ENCODE results near the gene BAG5.

Gene BAG5

DNA sequence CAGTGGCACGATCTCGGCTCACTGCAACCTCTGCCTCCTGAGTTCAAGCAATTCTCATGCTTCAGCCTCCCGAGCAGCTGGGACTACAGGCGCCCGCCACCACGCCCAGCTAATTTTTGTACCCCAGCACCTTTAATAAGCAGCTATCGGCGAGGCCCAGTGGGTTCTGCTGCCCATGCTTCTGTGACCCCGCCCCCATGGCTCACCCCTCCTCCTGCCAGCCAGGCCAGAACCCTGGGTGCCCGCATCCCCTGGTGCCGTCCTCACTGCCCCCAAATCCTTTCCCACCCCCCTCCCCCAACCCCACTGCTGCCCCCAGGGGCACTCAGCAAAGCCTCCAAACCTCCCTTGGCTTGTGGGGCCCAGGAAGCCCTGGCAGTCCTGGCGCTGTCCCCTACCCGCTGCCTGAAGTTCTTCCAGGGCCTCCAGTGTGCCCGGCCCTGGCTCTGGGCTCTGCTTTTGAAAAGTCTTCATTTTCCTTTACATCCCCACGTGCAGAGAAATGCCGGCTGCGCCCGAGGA is 14.5 kb downstream of the BAG5 start:
- in situ Hi-C loops (cut with MboI; ENCODE audit: low sequenced_read_pairs) = loop anchor here (5.0 to 25.0 kb wide), 2 partner anchors 46 to 461 kb away; partner anchors contain the start of genes EXOC3L4 and LBHD2

GRCh38 chr14:103547455-103547940 is 15.0 kb downstream of the BAG5 start:
- in situ Hi-C loops (cut with MboI; ENCODE audit: low sequenced_read_pairs) = loop anchor here (5.0 to 25.0 kb wide), 2 partner anchors 45 to 460 kb away; partner anchors contain the start of genes EXOC3L4 and LBHD2

GRCh38 chr14:103546652-103547454 is 15.6 kb downstream of the BAG5 start:
- in situ Hi-C loops (cut with MboI; ENCODE audit: low sequenced_read_pairs) = loop anchor here (5.0 to 25.0 kb wide), 2 partner anchors 45 to 460 kb away; partner anchors contain the start of genes EXOC3L4 and LBHD2

DNA sequence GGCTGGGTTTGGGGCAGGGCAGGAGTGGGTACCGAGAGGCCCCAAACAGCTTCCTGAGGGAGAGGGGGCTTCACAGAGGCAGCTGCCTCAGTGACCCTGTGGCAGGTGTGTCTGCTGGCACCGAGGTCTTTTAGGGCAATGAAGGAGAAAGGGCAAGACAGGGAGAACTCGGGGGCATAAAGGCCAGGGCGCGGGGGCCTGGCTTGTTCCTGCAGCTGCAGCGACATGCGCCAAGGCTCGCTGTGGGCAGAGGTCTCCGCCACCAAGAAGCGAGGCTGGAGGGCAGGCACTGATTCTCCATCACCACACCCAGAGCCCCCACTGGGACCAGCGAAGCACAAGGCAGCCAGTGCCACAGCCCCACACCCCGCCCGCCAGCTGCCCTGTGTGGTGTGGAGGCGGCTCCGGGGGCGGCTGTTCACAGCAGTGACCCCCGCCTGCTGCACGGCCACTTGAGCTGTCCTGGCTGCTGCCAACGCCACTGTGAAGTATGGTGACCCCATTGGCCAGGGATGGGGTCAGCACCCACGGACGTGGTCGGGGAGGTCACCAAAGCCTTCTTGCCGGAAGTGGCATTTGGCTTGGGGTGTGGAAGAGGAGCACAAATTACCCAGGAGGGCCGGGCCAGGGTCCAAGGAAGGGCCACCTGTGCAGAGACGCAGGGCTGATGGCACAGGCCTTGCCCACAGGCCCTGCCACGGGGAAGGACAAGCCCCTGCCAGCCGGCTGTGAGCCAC is 16.4 kb downstream of the BAG5 start:
- in situ Hi-C loops (cut with MboI; ENCODE audit: low sequenced_read_pairs) = loop anchor here (5.0 to 25.0 kb wide), 2 partner anchors 44 to 459 kb away; partner anchors contain the start of genes EXOC3L4 and LBHD2

DNA sequence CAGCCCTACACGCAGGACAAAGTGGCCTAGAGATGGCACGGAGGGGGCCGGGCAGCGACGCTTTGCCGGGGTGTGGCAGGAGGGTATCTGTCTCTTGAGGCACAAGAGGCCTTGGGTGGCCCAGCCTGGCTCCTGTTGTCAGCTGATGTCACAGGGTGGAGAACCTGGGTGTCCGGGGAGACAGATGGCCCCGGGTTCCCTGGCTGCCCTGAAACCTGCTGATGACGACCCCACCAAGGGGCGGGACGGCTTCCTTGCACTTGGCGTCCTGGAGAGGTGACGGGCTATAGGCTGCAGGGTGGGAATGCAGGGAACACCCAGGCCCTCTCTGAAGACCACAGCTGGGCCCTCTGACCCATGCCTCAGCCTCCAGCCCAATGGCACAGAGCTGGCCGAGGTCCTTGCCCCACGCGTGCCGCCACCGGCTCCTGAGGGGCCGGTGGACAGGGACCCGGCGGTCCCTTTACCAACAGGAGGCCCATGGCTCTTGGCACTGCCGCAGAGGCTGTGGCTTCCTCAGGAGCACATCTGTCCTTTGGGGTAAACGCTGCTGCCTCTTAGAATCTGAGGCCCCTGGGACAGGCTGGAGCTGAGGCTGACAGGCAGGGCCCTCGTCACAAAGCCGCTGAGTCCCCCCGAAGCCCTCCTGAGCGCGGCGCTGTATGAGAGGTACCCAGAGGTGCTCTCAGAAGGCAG is 17.1 kb downstream of the BAG5 start:
- in situ Hi-C loops (cut with MboI; ENCODE audit: low sequenced_read_pairs) = loop anchor here (5.0 to 25.0 kb wide), 2 partner anchors 43 to 458 kb away; partner anchors contain the start of genes EXOC3L4 and LBHD2

- in situ Hi-C loops (cut with MboI; ENCODE audit: low sequenced_read_pairs) = loop anchor here (5.0 to 25.0 kb wide), 2 partner anchors 42 to 457 kb away; partner anchors contain the start of genes EXOC3L4 and LBHD2
These were observed 17.9 kb downstream of the BAG5 start for GRCh38 chr14:103544388-103545218.

GRCh38 chr14:103543721-103544387 is 18.6 kb downstream of the BAG5 start:
- in situ Hi-C loops (cut with MboI; ENCODE audit: low sequenced_read_pairs) = loop anchor here (25.0 kb wide), 1 partner anchor 457 kb away; the partner anchor contains the start of genes EXOC3L4 and LBHD2

DNA sequence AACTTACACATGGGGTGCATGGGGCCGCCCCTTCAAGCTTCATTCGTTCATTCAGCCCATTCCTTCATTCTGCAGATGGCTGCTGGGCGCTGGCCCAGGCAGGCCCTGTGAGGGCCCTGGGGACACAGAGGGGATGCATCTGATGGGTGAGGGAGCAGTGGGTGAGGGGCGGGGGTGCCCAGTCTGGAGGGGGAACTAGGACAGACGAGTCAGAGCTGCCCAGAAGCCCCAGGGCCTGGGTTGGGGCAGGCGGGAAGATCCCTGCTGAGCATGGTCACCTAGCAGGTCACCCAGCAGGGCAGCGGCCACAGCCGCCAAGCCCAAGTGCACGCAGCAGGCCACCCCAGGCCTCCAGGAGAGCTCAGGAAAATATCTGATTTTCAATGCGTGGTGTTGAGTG is 19.3 kb downstream of the BAG5 start:
- in situ Hi-C loops (cut with MboI; ENCODE audit: low sequenced_read_pairs) = loop anchor here (25.0 kb wide), 1 partner anchor 456 kb away; the partner anchor contains the start of genes EXOC3L4 and LBHD2

GRCh38 chr14:103542605-103543088 is 19.8 kb downstream of the BAG5 start:
- in situ Hi-C loops (cut with MboI; ENCODE audit: low sequenced_read_pairs) = loop anchor here (25.0 kb wide), 1 partner anchor 455 kb away; the partner anchor contains the start of genes EXOC3L4 and LBHD2

GRCh38 chr14:103541709-103542604 is 20.5 kb downstream of the BAG5 start:
- in situ Hi-C loops (cut with MboI; ENCODE audit: low sequenced_read_pairs) = loop anchor here (25.0 kb wide), 1 partner anchor 455 kb away; the partner anchor contains the start of genes EXOC3L4 and LBHD2

- in situ Hi-C loops (cut with MboI; ENCODE audit: low sequenced_read_pairs) = loop anchor here (25.0 kb wide), 1 partner anchor 454 kb away; the partner anchor contains the start of genes EXOC3L4 and LBHD2
These were observed 21.4 kb downstream of the BAG5 start for GRCh38 chr14:103540821-103541708.

DNA sequence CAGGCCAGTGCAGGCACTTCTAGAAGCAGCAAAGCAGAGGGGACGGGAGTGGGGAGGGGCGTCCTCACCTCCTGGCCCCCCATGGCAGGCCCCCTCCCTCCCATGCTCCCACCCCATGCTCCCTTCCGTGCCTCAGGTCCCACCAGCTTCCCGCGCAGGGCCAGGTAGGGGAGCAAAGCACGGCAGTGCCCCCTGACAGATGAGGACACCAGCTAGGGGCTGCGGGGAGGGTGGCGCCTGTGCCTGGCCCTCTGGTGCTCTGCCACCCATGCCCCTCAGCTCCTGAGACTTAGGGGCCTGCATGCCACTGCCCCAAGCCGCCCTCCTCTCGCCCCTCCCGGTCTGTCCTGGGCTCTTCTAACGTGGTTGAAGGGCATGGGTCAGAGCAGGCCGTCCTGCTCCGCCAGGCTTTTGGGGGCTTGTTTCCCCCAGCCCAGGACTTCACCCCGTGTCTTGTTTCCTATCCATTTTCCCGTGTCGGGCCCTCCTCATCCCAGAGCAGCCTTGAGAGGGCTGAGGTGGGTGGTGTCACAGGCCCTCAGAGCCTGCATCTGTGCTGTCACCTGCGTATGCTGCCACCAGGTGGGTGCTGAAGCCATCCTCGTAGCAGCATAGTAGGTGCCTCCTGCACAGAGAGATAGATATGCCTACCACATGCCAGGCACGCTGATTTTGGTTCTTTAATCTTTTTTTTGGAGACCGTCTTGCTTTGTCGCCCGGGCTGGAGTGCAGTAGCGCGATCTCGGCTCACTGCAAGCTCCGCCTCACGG is 23.2 kb downstream of the BAG5 start:
- in situ Hi-C loops (cut with MboI; ENCODE audit: low sequenced_read_pairs) = loop anchor here (25.0 kb wide), 1 partner anchor 452 kb away; the partner anchor contains the start of genes EXOC3L4 and LBHD2

DNA sequence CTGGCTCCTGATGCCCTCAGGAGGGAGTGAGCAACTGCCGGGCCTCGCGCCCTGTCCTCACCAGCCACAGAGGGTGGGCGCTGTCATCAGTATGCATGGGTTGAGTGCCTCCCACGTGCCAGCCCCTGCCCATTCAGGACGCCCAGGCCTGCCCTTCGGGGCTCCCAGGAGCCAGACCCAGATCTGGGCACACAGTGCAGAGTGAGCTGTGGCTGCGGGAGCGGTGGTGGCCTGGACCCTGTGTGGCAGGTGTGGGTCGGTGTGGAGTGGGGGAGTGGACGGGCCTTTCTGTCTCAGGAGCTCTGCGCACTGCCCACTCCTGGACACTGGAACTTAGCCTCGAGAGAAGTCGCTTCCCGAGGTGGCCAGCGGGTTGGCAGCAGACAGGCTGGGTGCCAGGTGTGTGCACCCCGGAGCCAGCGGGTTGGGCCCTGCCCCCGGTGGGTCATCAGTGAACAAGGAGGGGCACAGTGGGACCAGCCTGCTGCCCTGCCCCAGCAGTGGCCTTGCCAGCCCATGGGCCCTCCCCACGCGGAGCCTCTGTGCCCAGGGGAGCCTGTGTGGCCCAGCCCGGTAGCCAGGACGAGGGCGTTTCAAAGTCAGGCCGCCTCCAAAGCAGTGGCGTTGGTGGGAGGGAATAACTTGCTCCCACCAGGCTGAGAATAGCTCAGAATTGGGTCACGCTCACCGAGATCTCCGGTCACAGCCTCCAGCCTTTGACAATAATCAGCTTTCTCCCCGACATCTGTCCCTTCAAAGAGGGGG is 24.0 kb downstream of the BAG5 start:
- in situ Hi-C loops (cut with MboI; ENCODE audit: low sequenced_read_pairs) = loop anchor here (25.0 kb wide), 1 partner anchor 451 kb away; the partner anchor contains the start of genes EXOC3L4 and LBHD2

DNA sequence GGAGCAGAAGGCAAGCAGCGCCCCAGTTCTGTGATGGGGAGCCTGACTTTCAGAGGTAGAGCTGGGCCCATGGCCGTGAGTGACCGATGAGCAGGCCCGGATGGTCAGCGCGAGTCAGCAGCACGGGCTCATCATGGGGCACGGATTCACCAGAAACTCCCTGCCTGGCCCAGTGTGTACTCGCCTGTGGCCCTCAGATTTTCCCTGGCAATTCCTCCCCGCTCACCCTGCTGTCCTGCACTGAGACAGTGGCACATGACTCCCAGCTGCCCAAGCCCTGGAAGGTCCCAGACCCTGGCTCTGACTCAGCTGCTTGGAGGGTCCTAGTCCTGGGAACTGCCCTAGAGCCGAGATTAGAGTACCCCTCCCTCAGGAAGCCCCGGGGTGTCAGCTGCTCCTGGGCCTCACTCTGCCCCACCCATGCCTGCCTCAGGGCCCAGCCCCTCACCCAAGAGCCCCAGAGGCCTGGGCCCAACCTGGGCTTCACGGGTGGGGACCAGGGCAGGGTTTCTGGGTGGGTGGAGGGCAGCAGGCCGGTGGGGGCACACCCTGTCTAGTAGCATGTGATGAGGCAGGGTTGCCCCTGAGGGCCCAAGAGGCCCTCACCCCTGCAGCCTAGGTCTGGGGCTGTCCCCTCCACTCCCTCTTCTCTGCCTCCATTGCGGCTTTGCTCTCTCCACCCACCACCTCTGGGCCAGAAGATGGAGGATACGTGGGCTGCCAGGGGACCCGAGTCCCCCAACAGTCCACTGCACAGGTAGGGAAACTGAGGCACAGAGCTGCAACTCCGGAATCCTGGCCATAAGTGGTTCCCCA is 25.1 kb downstream of the BAG5 start:
- in situ Hi-C loops (cut with MboI; ENCODE audit: low sequenced_read_pairs) = loop anchor here (25.0 kb wide), 1 partner anchor 450 kb away; the partner anchor contains the start of genes EXOC3L4 and LBHD2
